Suppressor macrophage (primary cell): Measurements from ENCODE around the gene RGS17.

Experiments used
- DNase-seq, 4 experiments: peaks; one replicate each; pipeline ENCODE4 v3.0.0-alpha.2; 2020 to 2022

The RGS17 gene

DNA sequence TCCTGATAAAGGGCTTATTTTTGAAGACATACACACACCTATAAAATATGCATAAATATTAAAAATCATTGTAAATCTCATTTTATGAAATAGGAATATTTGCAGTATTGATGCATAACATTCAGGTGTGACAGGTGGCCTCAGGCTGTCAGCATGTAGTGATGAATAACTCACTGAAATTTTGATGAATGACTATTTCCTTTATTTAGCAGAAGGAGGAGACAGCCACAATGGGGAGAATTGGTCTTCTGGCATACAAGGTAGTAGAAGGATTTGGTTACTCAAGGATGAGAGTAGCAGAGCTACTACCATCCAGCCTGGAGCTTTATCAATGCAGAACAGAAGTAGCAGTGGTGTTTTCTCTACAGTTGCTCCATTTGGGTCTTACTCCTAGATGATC lies 47.2 kb downstream of the RGS17 start:
- no peak for DNase-seq

DNA sequence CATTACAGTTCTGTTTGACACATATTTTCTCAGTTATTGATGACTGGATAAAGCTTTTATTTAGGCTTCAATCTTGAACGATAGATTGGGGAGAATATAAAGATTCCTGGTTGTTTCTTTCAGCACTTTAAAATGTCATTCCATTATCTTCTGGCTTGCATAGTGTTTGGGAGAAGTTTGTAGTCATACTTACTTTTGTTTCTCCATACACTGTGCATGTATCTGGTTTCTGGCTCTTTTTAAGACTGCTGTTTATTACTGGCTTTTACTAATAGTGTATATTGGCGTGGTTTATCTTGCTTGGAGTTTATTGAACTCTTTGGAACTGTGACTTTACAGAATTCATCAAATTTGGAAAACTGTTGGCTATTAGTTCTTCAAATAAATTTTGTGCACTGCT lies 49.2 kb downstream of the RGS17 start:
- no peak for DNase-seq

DNA sequence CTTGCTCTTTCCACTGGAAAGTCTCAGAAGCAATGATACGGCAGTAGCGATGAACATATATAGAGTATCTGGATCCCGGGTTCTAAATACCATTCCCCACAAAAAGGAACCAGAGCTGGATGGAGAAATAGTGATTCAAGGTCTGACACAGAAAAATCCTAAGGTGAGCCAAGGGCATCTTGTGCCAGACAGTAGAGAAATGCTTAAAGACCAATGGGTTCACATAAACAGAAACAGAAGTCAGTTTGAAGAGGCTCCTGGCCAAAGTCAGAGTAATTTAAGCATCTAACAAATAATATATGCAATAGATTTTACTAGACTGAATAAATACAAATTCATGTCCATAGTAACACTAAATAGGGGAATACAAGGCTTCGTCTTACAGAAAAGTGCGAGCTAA lies 54.7 kb downstream of the RGS17 start:
- no peak for DNase-seq

DNA sequence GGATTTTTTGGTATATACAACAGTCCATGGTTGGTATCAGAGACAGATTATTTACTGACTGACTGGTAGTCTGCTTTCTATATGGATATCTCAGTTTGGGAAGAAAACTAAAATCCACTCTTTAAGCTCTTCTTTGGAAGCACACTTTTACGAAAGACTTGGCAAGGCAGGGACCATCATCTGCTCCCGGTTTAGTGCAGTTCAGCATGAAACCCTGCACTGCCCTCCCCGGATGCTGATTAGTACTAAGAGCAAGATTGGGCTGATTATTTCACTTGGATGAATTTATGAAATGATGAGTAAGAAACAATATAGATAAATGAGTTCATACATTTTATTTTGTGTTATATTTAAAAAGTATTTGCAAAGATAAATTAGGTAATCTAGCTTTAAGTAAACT lies 56.3 kb downstream of the RGS17 start:
- no peak for DNase-seq

DNA sequence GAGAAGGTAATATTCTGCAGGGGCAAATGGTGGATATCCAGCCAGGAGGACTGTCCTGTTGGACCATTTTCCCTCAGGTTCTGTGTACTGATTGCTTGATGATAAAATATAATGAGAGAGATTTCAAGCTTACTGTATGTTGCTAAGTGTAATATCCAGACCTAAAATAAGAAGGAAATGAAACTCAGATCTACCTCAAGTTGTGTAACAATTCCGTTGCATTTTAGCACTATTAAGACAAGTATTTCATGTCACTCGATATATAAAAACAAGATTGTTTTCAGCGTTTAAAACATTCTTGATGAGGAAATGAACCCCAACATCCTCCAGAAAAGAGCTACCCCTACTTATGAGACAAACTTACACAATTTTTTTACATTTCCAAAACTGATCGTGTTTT lies 57.2 kb downstream of the RGS17 start:
- DNase-seq, result peak in 2 of 4 experiments; percentile 29 to 36

DNA sequence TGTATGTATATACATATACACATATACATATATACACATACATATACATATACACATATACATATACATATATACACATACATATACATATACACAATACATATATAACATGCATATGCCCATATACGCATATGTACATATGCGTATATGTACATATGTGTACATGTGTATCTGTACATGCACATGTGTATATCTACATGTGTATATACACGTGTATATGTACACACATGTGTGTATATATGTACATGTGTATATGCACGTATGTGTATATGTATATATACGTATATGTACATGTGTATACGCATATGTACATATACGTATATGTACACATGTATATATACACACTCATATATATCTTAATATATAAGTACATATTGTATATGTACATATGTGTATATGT lies 60.3 kb downstream of the RGS17 start:
- no peak for DNase-seq

DNA sequence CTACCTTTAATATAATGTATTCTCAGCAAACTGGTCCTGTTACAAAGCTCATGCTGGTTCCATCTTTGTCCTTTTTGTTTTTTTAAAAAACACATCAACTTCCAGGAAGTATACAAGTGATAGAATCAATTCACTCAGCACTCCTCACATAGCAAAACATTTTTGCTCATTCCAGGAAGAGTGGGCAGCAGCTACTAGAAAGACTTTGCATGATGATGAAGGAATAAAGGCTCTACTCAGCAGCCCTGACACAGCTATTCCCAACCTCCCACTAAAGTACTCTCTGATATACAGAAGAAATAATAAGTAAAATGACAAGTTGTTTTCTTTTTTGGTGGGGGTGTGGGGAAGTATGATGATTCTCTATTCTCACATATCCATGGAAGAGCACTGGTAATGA lies 61.2 kb downstream of the RGS17 start:
- DNase-seq, result no peak

DNA sequence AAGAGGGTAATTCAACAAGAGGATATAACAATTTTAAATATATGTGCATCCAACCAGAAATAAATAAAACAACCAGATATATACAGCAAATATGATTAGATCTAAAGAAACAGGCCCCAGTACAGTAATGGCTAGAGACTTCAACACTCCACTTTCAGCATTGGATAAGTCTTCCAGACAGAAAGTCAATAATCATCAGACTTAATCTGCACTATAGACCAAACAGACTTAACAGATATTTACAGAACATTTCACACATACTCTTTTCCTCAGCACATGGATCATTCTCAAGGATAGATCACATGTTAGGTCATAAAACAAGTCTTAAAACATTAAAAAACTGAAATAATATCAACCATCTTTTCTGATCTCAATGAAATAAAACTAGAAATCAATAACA lies 65.9 kb downstream of the RGS17 start:
- DNase-seq, result no peak

DNA sequence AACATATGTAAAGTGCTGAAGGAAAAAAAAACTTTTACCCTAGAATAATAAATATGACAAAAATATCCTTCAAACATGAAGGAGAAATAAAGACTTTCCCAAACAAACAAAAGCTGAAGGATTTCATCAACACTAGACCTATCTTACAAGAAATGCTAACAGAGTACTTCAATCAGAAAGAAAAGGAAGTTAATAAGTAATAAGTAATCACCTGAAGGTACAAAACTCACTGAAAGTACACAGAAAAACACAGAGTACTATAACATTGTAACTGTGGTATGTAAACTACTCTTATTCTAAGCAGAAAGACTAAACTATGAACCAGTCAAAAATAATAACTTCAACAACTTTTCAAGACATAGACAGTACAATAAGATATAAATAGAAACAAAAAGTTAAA lies 67.1 kb downstream of the RGS17 start:
- DNase-seq, result no peak

DNA sequence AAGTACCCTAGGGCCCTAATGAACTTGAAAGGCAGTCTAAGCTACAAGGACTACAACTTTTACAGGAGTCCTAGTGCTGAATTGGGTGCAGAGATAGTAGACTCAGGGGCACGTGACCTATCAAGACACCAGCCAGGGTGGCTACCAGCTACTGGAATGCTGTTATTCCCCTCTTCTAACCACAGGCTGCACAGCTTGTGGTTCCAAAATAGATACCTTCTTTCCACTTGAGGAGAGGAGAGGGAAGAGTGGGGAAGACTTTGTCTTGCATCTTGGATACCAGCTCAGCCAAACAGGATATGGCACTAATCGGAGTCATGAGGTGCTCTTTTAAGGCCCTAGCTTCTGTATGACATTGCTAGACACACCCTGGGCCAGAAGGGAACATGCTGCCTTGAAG lies 68.6 kb downstream of the RGS17 start:
- no peak for DNase-seq

DNA sequence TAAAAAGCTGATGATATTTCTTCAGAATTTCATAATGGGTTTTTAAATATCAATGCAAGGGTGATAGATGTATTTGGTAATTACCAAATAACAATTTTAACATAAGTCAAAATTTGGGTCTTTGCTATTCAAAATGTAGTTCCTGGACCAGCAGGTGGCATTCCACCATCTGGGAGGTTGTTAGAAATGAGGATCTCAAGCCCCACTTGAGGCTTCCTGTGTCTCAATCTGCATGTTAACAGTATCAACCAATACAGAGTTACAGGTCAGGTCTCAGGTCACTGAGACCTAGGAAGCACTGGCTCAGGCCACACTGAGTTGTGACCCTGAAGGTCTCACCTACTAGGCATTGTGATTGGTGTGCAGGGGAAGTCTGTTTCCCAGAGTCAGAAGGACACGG lies 71.3 kb downstream of the RGS17 start:
- peak in 3 of 4 experiments; percentile 28 to 45 (median 34) for DNase-seq

DNA sequence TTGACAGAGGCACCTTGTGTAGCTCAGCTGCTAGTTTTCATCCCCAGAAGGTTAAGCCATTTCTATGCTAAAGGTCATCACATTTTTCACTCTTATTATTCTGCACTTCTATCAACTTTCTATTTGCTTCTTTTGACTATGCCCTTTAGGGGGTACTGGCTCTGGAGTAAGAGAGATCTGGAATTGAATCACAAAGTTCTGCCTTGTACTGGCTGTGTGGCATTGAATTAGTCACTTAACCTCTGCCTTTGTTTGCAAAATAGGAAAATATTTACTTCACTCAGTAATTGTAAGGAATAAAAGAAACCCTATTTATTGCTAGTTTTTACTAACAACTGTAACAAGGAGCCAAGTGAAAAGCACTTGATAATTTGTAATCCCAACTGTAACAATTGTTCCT lies 71.8 kb downstream of the RGS17 start:
- no peak for DNase-seq

DNA sequence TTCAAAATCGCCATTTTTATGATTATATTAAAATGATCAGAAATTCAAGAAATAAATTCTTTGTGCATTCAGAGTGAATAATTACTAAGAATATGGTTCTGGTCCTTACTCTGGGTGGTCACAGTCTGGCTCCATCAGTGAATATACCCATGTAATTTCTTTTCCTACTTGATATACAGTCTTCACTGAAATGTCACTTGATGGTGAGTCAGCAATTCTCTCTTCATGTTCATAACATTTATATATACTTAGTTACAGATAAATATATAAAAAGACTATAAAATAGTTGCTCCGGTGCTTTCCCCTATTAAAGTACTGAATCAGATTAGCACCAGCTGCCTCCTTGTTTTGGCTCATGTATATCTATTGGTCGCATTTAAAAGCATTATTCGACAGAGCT lies 72.2 kb downstream of the RGS17 start:
- DNase-seq, result no peak

DNA sequence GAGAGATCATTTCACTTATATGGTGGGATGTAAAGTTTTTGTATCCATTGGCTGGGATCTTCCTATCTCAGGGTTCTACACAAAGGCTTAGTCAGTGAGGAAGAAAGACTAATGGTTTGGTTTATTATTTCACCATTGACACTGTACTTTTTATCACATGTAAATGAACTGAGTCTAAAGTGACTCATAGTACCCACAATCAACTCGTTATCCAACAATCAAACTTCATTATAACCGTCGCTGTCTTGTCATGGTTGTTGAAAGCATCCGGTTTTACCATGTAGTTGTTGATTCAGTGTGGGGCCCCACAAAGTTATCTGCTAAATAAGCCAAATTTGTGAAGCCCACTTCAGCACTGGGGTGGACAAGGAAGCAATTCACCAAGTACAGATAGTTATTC lies 72.8 kb downstream of the RGS17 start:
- DNase-seq, result no peak

DNA sequence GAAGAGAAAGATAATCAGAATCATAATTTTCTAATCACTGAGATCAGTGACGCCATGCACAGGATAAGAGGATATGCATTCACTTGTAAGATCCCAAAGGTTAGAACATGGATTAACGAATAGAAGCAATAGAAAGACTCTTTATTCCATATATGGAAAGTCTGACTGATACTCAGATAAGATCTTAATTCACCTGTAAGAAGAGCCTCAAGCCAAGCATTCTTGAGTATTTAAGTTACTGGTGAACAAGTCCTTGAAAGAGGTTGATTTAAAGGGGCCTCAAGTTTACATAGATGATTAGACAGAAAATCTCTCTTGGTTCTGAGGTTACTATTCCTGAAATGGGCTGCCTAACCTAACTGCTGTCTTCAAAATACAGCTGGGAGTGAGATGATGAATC lies 74.8 kb downstream of the RGS17 start:
- no peak for DNase-seq

DNA sequence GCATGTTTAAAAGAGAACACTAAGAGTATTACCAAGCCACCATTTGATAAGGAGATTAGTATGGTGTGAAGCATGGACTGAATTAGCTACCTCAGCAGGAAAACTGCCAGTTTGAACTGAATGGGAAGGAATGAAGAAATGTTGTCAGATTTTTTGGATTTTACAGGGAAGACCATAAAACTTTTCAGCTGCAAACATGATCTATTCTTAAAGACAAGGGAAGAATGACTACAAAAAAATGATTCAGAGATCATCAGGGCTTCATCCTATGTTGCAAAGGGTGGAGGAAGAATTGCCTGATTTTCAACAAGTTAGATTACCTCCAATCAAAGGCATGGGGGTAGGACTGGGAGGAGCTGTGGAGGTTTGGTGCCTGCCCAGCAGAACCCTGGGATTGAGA lies 79.3 kb downstream of the RGS17 start:
- DNase-seq, result no peak

DNA sequence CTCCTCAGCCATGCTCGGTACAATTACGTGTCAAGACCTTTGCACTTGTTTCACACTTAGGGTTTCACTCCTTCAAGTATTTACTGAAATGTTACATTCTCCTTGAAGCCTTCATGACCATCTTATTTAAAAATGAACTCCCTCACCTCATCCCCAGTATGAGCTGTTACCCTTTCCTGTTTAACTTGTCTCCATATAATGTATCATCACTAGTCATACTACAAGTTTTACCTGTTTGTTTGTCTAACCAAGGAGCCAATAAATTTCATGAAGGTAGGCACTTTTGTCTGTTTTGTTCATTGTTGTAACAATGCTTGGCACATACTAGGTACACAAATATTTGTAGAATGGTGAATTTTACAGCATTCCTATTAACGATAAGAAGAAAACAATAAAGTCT lies 82.5 kb downstream of the RGS17 start:
- no peak for DNase-seq

DNA sequence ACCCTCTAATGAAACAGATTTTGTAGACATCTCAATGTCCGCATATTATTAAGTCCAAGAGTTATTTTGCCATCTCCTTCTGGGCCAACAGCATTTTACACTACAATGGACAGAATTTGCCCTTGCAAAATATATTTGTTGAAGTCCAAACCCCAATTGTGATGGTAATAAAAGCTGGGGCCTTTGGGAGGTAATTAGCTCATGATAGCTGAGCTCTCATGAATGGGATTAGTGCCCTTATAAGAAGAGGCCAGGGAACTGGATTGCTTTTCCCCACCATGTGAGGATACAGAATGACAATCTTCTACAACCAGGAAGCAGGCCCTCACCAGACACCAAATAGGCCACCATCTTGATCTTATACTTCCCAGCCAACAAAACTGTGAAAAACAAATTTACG lies 83.7 kb downstream of the RGS17 start:
- no peak for DNase-seq

DNA sequence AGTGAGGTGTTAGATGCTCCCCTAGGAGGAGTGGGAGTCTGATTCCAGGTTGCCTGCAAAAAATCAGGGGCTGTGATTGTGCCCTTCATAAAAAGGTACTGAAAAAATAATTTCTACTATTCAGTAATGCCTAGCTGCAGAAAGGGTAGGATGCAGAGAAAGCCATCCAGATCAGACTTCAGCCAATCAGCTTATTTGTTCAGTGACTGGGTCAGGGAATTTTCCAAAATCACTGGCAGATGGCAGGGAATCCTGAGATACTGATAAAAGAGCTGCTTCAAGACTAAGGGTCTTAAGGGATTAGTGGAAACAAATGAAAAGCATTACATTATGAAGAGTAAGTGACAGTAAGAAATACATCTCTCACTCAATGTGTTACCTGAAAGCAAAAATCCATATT lies 85.8 kb downstream of the RGS17 start:
- DNase-seq, result no peak

DNA sequence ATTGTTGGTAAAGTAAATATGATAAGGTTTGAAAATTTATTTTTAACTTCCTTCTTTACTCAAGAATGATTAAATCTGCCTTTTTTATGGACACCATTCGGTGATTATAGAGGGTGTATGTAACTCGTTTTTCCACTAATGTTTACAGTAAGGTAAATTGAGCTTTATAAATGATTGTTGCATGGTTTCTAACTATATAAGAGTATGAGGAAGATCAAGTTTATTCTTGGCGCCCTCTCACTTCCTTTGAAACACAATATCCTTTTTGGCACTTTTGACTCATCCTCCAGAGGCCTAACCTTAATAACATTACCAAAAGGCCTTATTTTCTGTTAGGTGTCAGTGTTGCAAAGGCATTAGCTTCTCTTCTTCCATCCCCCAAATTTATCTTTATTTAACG lies 86.8 kb downstream of the RGS17 start:
- no peak for DNase-seq

DNA sequence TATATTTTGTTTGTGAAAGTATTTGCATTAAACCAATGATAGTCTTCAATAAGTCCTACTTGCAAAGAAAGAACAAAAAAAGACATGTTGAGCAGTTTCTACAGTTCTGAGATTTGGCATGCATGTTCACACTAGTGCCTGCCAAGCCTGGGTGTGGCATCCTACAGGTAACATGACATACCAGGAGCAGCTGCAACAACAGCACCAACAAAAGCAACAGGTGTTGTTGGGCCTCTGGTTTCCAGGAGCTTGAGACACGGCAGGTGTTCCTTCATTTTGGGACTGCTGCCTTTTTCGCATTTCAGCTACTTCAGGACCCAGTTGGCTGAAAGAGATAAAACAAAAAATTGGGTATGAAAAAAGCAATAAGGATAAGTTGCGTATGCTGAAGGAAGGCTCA lies 87.4 kb downstream of the RGS17 start:
- no peak for DNase-seq

DNA sequence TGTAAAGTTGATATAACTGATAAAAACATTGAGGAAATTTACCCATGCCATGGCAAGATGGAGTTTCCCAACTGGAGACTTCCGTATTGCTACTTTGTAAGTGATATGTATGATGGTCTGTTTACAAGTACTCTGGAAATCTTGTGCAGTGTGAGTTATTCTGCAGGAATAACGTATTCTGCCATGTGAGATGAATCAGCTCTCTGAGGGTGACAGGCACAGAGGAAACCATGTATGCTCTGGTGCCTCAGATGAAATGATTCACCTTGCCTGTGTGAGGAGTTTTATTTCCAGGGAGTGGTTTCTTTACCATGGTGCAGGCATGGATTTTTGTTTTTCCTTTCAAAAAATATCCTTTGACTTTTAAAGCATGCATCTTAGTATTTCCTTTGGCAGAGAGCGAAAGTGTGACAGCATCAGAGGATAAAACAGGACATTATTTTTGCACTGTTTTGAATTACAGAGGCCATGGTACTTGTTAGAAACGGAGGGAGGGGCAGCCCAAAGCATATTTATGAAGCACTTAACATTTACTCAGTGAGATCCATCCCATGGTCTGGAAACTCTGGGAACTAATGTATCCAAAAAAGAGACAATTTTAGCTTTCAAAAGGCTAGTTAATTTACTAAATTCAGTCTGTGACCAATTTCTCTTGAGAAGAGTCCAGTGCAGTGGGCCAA lies 92.6 kb downstream of the RGS17 start:
- no peak for DNase-seq

DNA sequence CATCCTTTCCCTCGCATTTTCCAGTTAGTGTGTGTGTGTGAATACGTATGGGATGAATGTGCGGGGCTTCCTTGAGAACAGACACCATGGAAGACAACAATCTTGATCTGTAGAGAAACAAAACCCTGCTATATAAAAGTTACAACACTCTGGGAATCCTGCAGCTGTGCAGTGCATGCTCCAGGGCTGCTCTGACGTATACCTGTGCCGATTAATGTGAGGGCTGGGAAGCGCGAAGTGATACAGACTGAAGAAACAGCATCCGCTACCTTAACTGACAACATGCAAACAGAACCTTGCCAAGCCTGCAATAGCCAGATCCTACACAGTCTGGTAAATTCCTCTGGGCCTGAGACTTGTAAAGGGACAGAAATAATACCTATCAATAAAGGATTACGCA lies 96.9 kb downstream of the RGS17 start:
- no peak for DNase-seq

DNA sequence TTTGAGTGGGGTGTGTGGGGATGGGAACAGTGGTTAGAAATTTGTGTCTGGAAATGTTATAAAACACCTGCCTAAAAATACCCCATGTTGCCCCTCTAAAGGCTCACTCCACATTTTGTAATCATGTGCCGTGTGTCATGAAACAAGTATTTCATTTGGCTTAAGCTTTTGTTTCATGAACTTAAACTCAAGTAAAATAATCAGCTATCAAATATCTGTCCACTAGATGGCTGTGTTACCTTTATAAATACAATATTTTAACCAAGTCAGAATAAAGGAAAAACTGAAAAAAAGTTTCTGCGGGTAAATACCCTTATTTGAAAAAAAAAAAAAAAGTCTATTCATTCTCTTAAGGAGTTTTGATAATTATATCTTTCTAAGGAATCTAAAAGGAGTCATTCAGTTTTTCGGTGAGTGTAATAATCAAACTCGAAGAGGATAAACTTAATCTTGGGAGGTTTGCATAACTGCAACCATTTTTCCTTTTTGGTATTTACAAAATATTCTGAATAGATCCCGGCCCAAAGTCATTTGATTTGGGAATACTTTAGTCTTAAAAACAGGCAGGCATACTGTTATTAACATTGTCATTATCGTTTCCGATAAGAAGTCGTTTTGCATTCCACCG lies 98.7 kb downstream of the RGS17 start:
- DNase-seq, result peak in 2 of 4 experiments; percentile 60 to 67

DNA sequence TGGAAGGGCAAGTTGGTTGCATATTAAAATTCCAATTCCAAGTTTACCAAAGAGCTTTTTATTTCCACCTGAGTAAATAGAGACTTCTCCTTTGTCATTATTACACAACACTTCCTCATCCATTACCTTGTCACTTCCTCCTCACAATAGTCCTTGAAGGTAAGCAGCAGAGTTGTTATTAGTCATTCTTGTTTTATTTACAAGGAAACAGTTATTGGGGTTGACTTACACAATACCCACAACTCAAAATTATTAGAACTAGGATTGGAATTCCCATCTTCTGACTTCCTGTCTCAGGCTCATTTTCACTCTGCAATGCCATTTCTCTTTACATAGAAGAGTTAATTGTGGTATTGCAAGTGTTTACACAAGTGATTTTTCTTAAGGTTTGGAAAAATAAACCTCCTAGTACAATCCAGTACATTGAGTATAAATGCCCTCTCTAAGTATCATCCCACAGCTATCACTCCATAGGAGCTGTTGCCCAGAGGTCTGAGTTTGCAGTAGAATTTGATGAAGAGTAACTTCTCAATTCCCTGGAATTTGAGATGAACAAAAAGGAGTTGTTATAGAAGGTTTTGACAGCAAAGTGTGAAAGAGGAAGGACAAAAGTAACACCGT lies 99.6 kb downstream of the RGS17 start:
- no peak for DNase-seq
